Stimulated activated CD4-positive, alpha-beta T cell treated with anti-CD3 and anti-CD28 coated beads, Interleukin-15, amount 100 ng/mL, for 48 hours (primary cell): ENCODE results near the gene ADGRE1.

Experiments
- DNase-seq, 2 donors: peaks; one replicate each; pipeline ENCODE4 v3.0.0-alpha.2; 2020; ENCODE audit warnings: low read depth in 2 of 2

Gene ADGRE1

DNA sequence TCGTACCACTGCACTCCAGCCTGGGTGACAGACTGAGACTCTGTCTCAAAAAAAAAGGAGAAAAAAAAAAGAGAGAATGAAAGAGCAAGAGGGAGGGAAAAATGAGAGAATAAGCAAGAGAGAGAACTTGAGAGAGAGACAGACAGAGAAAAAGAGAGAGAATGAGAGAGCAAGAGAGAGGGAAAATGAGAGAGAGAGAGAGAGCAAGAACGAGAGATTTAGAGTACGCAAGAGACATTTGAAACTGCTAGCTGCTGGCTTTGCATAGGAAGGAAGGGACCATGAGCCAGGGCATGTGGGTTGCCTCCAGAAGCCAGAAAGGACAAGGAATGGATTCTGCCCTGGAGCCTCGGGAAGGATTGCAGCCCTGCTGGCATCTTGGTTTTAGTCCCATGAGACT lies 9.6 kb upstream of the ADGRE1 start:
- DNase-seq: no peak

DNA sequence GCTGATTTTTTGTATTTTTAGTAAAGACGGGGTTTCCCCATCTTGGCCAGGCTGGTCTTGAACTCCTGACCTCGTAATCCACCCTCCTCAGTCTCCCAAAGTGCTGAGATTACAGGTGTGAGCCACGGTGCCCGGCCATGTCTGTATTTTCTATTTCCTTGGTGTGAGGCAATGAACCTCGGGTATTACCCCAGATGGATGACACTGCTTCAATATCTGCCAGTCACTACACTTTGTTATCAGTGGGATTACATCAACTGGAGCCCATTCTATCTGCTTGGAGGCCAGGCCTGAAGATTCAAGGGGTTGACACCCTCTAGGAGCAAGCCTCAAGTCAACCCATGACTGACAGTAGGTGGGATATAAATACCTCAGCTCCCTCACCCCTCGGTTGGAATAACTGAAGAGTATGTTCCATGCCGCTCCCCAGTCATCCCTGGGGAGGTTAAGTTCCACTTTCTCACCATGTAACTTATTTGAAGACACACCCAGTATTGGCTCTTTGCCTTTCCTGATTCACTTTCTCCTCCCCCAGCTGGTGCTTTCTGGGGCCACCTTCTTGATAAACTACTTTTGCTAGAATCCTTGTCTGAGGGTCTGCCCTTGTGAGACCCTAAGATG lies 992 bp upstream of the ADGRE1 start:
- DNase-seq: no peak

DNA sequence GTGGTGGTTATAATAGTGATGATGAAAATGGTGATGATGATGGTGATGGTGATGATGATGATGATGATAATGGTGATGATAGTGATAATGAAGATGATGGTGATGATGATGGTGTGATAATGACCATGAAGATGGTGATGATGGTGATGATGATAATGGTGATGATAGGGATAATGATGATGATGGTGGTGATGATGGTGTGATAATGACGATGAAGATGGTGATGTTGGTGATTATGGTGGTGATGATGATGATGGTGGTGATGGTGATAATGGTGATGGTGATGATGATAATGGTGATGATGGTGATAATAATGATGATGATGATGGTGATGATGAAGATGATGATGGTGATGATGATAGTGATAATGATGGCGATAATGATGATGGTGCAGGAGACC lies 1.6 kb downstream of the ADGRE1 start:
- no peak for DNase-seq

DNA sequence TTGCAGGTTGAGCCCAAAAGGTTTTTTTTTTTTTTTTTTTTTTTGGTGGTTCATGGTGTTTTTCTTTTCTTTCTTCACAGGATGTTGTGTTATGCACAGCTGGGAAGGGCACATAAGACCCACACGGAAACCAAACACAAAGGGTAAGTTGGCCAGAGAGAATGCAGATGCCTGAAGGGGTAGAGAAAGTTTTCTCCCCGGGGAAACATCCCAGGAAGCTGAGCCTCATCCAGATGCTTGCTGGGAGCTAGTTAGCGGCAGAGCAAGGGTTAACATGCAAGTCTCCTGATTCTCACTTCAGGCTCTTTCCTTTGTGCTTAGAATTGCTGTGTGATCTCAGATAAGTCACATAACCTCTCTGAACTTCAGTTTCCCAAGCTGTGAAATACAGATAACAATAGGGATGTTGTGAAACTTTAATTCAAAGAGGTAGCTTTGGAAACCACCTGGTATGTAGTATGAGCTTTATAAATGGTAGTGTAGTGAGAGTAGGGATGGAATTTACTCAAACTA lies 3.1 kb downstream of the ADGRE1 start:
- DNase-seq: no peak

DNA sequence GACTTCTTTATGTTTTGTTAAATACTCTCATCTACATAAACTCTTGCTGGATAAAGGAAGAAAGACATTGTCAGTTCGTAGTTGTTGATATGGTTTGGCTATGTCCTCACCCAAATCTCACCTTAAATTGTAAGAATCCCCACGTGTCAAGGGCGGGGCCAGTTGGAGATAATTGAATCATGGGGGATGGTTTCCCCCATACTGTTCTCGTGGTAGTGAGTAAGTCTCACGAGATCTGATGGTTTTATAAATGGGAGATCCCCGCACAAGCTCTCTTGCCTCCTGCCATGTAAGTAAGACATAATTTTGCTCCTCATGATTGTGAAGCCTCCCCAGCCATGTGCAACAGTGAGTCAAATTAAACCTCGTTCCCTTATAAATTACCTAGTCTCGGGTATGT lies 3.6 kb downstream of the ADGRE1 start:
- DNase-seq: peak; percentile 28 to 33

DNA sequence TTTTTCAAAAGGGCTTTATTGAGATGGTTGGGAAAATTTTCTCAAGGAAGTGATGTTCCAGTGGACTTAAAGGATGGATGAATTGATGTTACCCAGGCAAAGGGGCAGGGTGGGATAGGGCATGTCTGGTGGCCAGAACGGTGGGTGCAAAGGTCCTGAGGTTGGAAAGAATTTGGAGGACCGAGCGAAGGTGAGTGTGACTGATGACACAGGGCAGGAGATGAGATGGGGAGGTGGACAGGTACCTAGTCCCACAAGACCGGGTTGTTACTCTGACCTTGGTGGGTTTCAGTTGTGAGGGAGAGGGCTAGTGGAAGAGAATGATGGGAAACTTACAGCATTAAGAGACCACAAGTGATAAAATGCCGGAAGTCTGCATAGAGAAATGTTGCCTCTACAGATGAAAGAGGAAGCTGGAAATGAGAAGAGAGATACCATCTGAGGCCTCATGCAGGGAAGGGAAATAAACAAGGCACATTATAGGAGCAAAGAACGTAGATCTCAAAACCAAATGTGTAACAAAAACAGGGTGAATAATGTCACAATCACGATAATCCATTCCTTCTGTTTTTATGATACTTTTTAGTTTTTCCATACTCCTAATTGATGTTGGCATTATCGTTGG lies 4.5 kb downstream of the ADGRE1 start:
- no peak for DNase-seq

DNA sequence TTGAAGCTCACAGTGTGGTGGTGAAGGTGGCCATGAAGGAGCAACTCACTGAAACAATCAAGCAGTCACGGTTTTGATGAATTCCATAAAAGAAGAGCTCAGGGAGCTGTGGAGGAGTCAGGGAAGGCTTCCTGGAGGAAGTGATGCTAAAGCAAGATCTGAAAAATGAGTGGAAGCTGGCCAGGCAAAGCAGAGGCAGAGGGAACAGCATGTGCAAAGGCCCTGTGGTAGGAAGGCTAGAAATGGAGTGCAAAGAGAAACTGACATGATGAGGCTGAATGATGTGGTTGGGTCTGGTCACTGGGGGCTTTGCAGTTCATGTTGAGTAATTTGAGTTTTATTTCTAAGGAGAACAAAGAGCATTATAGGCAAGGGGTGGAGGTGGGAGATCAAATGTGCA lies 6.9 kb downstream of the ADGRE1 start:
- no peak for DNase-seq

DNA sequence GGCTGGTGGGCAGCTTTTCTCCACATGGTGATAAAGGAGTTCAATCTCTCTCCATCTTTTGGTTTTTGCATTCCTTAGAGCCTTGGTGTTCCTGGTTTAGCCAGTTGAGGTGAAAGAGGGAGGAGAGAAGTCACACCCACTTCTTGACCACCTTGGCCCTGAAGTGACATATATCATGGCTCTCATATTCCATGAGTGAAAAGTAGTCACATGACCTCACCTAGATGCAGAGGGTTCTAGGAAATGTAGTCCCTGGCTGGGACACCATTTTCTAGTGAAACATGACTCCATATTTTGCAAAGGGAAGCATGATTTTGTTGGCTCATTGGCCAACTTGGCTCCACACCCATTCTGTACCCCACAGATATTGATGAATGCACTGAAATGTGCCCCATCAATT lies 16.1 kb downstream of the ADGRE1 start:
- no peak for DNase-seq

DNA sequence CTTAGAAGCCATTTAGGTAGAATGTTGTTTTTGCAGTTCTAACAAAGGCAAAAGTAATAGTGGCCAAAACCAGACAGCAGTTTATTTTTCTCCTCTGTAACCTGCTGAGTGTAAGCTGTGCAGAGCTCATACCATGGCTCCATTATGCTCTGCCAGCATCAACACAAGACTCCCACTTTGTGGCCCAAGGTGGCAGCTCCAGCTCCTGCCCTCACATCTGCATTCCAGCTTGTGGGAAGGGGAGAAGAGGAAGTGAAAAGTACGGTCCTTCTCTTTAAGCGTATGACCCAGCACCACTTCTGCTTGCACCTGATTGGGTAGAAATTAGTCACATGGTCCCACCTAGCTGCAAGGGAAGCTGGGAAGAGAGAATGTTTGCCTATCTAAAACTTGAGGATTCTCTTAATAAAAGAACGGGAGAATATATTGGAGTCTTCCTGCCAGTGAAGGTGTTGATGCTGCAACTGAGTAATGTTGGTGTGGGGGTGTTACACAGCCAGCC lies 19.2 kb downstream of the ADGRE1 start:
- DNase-seq: no peak

DNA sequence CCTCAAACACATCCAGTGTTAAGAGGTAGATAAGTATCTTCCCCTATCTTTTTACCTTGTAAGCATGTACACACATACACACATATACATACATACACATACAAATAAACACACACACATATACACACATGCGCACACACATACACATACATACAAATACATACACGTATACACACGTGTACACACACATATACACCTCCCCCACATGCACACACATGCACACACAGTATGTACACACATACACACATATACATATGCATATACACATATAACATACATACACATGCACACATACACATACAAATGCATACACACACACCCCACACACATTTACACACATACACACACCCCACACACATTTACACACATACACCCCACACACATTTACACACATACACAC lies 24.1 kb downstream of the ADGRE1 start:
- DNase-seq: no peak

DNA sequence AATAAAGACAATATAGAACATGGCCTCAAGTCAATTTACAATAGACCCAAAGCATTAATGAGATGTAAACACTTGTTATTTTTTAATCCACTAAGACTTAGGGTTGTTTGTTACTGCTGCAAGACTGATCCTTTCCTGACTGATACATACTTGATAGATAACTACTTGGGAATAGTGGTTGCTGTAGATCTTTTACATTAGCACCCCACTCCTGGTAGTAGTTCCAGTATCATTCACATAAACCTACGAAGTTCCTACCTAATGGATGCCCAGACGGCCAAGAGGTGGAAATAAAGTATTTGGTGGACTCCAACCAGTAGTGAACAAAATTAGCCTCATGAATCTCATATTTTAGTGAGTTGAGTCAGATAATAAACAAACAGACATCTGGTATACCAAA lies 26.9 kb downstream of the ADGRE1 start:
- no peak for DNase-seq

DNA sequence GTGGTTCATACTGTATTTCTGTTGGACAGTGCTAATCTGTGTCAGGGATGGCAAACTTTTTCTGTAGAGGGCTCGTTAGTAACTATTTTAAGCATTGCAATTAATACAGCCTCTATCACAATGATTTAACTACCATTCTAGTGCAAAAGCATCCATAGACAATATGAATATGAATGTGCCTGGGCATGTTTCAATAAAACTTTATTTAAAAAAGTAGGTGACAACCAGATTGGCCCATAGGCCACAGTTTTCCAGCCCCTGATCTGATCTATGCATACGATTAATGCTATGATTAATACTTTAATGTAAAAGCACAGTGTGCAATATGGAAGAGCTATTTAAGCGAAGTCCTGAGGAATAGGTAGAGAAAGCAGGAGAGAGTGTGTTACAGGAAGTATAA lies 29.6 kb downstream of the ADGRE1 start:
- DNase-seq: no peak

DNA sequence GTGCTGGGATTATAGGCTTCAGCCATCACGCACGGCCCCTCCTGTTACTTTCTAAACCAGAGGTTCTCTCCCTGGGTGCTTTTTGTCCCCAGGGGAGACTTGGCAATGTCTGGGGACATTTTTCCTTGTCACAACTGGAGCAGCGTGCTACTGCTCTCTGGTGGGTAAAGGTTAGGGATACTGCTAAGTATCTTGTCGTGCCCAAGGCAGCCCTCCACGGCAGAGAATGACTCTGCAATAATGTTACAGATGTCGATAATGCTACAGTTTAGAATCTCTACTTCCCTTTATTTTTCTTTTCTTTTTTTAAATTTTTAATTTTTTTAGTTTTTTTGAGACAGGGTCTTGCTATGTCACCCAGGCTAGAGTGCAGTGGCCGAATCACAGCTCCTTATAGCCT lies 38.0 kb downstream of the ADGRE1 start:
- no peak for DNase-seq

DNA sequence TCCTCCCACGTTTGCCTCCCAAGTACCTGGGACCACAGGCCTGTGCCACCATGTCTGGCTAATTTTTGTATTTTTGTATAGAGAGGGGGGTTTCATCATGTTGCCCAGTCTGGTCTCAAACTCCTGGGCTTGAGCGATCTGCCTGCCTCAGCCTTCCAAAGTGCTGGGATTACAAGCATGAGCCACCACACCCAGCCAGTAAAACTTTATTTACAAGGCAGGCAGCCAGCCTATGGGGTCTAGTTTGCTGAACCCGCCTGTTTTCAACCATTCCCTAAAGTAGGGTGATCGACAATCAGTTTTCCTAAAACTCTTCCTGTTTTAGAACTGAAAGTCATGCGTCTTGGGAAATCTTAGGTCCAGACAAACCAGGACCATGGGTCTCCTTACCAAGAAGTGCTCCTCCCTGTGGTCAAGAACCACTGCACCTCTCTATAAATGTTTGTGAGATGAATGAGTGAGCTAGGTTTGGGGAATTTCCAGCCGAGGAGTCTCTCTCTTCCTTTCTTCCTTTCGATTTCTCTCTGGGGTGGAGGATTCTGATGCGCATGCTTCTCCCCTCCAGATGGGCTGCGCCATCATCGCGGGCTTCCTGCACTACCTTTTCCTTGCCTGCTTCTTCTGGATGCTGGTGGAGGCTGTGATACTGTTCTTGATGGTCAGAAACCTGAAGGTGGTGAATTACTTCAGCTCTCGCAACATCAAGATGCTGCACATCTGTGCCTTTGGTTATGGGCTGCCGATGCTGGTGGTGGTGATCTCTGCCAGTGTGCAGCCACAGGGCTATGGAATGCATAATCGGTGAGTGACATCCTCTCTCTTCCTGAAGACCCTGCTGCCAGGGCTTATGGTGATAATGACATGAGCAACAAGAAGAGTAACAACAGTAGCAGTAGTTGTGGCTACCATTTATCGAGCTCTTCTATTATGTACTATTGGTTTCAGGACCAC lies 38.7 kb downstream of the ADGRE1 start:
- peak; percentile 5 to 19 for DNase-seq

DNA sequence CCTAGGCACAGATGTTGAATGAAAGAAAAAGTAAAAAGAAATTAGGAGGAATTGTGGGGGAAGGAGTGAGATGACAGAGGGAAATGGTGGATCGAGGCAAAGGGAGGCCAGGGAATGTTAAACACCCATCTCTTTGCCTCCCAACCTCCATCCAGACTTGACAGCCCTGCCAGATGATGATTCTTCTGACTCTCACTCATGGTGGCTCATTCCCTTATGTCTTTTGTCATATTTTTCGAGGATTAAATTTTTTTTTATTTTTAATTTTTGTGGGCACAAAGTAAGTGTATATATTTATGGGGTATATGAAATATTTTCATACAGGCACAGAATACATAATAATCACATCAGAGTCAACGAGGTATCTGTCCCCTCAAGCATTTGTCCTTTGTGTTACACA lies 42.8 kb downstream of the ADGRE1 start:
- DNase-seq: no peak

DNA sequence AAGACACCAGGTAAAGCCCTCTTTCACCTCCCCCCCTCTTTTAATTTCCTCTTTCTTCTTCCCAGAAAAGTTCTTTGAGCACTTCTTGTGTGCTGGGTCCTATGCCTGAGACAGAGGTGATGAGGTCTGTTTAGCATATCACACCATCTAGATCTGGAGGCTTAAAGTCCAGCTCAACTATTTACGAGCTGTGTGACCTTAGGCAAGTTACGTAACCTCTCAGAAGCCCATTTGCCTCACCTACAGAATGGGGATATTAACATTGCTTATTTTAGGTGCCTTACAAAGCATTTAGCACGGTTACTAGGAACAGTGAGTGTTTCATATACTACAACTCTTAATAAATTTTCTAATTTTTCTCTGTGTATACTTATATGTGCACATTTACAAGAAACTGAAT lies 47.7 kb downstream of the ADGRE1 start:
- no peak for DNase-seq

DNA sequence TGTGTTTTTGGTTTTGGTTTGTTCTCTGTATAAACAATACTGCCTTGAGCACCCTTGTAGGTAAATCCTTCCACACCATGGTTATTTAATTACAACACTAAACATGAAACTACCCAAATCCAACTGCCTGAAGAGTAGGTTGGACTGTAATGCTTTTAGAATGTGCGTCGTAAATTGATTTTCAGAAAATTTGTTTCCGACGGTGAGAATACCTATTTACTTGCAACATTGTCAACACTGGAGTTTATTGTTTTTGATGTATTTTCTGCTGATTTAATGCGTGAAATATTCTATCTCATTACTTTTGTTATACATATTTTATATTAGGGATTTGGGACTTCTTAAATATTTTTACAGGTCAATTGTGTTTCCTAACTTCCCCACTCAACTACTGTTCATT lies 48.2 kb downstream of the ADGRE1 start:
- no peak for DNase-seq

DNA sequence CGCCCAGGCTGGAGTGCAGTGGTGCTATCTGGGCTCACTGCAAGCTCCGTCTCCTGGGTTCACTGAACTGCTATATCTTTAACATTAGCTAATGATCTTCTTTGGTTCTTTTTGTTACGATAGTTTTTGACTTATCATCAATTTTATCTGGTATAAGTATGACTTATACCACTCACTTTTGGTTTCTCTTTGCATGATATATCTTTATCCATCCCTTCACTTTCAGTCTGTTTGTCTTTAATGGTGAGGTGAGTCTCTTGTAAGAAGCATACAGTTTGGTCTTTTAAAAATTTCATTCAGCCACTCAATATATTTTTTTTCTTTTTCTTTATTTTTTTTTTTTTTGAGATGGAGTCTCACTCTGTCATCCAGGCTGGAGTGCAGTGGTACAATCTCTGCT lies 58.4 kb downstream of the ADGRE1 start:
- no peak for DNase-seq

DNA sequence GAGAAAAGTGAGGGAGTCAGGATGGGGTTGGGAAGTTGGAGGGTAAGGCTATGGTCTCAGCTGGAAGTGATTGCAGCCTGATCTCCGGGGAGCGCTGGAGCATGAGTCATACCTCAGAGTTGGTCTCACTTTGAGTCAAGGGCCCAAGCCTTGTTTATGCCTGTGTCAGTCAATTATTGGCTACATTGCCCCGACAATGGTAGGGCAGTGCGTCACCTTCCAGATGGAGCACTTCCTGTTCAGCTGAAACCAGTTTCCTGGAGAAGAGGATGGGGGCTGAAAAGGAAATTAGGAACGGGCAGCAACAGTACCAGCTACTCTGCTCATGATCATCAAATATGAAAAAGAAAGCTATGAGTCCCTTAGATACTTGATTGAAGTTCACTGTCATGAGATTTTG lies 60.4 kb downstream of the ADGRE1 start:
- peak; percentile 45 to 47 for DNase-seq

DNA sequence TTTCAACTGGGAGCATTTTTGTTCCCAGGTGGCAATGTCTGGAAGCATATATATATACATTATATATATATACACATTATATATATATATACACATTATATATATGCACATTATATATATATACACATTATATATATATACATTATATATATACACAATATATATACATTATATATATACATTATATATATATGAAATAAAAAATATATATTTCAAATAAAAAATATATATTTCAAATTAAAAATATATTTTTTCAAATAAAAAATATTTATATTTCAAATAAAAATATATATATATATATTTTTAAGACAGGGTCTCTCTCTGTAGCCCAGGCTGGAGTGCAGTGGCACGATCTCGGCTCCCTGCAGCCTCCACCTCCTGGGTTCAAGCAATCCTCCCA lies 61.5 kb downstream of the ADGRE1 start:
- no peak for DNase-seq

DNA sequence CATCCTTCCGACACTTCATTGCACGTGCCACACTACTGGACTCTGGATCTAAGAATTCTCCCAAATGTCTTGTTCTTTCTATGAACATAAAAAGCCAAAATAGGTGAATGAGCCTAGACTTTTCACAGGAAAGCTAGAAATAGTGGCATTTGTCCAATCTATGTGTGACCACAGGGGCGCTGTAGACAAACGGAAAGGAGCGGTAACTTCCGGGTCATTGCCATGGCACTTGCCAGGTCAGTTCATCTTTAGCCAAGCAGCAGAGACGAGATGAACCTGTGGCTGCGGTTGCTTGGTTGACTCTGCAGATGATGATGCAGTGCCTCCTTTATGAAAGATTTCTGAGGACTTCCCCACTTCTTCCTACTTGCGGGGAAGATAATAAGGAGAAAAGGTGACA lies 65.6 kb downstream of the ADGRE1 start:
- DNase-seq: no peak

DNA sequence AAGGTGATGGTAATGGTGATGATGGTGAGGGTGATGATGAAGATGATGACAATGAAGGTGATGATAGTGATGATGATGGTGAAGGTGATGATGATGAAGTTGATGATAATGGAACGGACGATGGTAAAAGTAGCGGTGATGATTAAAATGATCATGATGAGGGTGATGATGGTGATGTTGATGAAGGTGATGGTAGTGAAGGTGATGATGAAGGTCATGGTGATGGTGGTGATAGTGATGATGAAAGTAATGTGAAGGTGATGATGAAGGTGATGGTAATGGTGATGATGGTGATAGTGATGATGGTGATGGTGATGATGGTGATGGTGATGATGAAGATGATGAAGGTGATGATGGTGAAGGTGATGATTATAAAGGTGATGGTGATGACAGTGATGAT lies 67.7 kb downstream of the ADGRE1 start:
- DNase-seq: no peak

DNA sequence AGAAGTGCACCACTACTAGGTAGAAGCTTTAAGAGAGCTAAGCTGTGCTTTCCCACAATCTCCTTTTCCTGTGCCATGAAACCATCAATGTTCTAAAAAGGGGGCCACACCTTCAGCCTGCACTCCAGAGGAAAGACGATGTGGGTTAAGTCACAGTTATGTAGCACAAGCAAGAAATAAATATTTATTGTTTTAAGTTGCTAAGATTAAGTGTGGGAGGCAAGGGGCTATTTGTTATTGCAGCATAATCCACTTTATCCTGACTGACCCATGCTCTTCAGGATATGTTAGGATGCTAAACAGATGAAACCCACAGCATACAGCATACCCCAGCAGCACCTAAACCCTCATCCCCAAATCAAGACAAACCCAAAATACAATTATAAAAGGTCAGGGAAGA lies 69.2 kb downstream of the ADGRE1 start:
- DNase-seq: no peak
